NCI-H82 treated with DMSO at 0.1 percent for 48 hours (cell line): ENCODE data around the gene PRR22.
"Not testable (repeated sequence)": the region's sequence is repeated elsewhere in the genome, so short reads cannot be mapped to it uniquely, and the experiment has no call there.

ENCODE experiments used
- DNase-seq: peaks from one replicate; lab custom pipeline; 2025; ENCODE audit not compliant: unreplicated experiment; lab: John Stamatoyannopoulos, UW

PRR22 gene

DNA sequence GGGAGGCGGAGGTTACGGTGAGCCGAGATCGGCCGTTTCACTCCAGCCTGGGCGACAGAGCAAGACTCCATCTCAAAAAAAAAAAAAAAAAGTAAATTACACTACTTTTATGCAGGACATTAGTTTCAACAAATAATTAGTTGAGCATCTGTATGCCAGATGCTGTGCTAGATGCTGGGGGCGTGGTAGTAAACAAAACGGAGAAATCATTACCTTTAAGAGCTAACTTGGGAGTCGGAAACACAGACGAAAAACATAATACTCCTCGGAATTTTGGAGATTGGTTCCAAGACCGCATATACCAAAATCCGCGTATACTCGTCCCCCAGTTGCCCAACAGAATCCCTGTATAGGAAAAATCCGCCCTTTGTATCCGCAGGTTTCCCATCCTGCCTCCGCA, 7.7 kb upstream of the PRR22 start:
- DNase-seq = no peak

DNA sequence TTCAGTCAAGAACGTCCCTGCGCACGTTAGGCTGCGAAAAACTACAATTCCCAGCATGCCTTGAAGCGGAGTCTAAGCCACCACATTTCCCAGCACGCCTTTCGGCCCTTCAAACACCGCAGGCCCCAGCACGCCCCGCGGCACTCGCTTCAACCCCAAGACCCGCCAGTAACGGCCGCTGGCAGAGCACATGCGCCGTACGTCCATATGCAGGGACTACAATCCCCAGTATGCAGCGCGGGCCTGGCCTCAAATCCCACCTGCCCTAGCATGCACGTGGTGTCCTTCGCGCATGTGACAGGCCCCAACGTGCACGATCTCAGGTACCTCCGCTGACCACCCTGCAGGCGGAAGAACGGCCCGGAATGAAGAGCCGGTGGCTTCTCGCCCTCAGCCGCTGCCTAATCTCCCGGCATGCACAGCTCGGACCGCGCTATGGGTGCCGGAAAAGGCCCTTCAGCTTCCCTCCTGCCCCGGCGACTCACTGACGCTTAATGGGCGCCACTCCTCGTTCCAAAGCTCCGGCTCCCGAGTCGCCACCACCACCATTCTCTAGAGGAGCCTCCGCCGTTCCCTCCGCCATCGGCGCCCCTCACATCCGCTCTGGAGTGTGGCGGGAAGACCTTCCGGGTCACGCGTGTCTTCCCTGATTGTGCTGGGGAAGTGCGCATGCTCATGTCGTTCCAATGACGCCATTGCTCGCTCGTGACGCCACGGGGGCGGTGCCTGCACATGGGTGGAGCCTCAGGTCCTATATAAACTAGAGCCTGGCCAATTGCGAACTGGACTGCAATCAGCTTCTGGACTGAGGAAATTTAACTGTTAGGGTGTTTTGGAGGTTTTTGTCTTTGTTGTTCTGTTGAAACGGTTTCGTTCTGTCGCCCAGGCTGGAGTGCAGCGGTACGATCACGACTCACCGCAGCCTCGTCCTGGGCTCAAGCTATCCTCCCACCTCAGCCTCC, 6.3 kb upstream of the PRR22 start, which contains the start of gene DUS3L:
TSS of gene DUS3L (minus strand) at position 605 of the 962 bp plus-strand sequence. CDS start at position 583, 22 bp downstream.
- peak; percentile 66 for DNase-seq

GRCh38 chr19:5789886-5790558, 5.5 kb upstream of the PRR22 start:
- no peak for DNase-seq

- DNase-seq = no peak
Observed at GRCh38 chr19:5789351-5789761, 4.8 kb upstream of the PRR22 start.

GRCh38 chr19:5788422-5788821, 3.9 kb upstream of the PRR22 start:
- DNase-seq = no peak

GRCh38 chr19:5787409-5788182, 3.0 kb upstream of the PRR22 start:
- no peak for DNase-seq

- DNase-seq = no peak
Observed at GRCh38 chr19:5786593-5787408, 2.3 kb upstream of the PRR22 start.

DNA sequence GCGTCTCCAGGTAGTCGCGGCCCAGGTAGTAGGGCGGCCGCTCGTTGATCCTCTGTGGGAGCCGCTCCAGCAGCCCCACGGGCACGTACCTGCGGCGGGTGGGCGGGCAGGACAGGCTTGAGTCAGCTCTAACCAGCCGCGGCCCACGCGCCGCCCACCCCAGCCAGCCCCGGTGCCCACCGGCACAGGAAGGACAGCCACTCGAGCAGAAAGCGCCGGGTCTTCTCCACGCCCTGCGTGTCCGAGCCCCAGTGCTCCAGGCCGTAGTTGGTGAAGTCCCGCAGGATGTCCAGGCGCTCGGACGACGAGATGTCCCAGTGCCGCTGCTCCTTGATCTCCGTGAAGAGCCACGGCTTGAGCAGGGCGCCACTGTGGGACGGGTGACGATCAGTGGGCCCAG, 877 bp upstream of the PRR22 start:
- no peak for DNase-seq

DNA sequence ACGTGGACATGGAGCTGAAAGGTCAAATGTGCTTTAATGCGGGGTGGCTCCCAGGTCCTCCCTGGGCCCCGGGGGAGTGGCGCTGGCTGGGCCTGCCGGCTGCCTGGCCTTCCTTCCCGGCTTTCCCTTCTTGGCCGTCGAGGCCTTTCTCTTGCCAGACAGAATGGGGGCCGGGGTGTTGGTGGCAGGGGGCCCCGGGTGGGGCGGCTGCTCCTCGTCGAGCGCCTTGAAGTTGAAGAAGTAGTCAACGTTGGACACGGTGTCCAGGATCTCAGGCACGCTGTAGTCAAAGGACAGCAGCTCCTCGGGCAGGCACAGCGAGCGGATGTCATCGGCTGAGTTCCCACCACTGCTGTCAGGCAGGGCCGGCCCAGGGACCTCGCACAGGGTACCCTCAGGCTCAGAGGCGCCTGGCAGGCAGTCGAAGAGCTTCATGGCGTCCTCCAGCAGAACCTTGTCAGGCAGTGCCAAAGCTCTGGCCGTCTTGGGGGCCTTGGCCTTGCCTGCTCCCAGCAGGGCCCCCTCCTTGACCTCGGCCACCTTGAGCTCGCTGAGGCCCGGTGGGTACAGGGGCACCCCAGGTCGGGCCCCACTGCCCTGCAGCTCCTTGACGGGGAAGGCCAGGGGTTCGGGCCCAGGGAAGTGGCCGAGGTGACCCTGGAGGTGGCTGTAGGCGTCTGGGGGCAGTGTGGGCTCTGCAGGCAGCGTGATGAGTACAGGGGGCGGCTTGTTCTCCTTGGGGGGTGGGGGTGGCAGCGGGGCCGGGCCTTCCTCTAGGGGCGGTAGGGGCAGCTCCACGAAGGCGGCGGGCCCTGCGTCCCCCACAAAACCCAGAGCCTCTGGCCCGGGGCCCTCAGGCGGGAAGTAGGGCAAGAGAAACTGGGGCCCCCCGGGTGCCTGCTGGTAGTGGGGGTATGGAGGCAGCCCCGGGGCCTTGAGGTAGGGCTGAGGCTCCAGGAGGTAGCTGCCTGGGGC, 1.3 kb downstream of the PRR22 start:
- DNase-seq = no peak

GRCh38 chr19:5782322-5782721, 2.2 kb downstream of the PRR22 start:
- DNase-seq = no peak

GRCh38 chr19:5780916-5781315, 3.6 kb downstream of the PRR22 start:
- not testable (repeated sequence) for DNase-seq

DNA sequence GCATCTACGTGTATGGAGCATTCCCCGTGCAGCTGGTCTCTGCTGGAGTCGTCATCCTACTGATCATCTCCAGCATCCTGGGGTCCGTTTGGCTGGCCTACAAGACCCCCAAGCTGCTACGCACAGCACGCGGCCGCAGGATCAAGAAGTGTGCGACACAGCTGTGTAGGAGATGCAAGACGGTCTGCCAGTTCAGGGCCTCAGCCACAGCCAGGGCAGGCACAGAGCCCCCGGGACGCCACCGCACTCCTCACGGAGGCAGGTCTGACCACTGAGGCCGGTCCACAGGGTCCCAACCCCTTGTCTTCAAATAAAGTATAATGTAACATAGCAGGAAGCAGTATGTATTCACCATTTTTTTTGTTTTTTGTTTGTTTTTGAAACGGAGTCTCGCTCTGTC, 6.1 kb downstream of the PRR22 start:
- no peak for DNase-seq

- no peak for DNase-seq
Observed at GRCh38 chr19:5775668-5776309, 8.8 kb downstream of the PRR22 start.

GRCh38 chr19:5774921-5775320, 9.6 kb downstream of the PRR22 start:
- no peak for DNase-seq

GRCh38 chr19:5773276-5773675, 11.3 kb downstream of the PRR22 start:
- DNase-seq = no peak

DNA sequence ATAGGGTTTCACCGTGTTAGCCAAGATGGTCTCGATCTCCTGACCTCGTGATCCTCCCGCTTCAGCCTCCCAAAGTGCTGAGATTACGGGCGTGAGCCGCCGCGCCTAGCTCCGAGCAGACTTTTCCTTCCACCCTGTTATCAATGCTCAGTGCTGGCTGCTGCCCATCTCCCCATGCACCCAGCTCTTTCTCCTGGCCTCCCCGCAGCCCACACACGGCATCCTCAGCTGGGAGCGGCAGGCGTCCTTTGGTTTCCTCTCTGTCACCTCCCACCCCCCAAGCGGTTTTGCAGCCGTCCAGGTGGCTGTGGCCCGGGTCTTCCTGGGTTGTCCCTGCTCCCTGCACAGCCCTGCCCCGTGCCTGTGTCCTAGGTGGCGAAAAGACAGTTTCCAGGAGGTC, 12.1 kb downstream of the PRR22 start:
- DNase-seq = no peak

DNA sequence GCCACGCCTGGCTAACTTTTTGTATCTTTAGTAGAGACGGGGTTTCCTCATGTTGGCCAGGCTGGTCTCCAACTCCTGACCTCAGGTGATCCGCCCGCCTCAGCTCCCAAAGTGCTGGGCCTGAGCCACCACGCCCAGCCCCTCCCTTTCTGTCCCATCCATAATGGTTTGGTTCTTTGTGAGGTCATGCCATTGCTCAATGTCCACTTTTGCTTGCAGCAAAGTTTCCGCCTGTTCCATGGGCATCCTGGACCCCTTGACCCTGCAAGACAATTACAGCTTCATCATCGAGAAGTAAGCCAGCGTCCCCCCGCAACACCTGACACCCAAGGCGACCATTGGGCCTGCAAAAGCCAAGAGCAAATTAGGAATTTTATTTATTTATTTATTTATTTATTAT, 16.6 kb downstream of the PRR22 start:
- DNase-seq = no peak

DNA sequence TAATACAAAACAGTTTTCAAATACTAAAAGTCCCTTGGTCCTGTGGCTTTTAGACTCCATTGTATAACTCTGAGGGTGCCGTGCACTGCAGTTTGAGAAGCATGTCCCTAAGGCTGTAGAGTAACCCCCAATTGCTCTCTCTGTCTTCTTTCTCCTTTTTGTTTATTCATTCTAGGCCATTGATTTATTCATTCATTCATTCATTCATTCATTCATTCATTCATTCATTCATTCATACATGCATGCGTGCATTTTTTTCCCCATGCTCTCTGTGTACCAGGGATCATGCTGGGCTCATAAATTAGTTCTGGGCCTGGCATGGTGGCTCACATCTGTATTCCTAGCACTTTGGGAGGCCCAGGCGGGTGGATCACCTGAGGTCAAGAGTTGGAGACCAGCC, 19.3 kb downstream of the PRR22 start:
- DNase-seq = no peak
